AG04450 (cell line): ENCODE data around the gene LYPD6. TPM values are rescaled to one million over a fixed set of nuclear protein-coding genes. Genes with fewer than 3 reads are reported as not detected.

Experiments used
- CTCF ChIA-PET: fragments of 300-600, 350-600 bp; formaldehyde crosslinking; extraction: SDS; loops from one replicate; lab custom pipeline; 2022; ENCODE audit warnings: antibody characterized with exemption, inconsistent platforms; lab: Charles Lee
- POLR2A ChIA-PET: fragments of 350-600 bp; formaldehyde crosslinking; extraction: SDS; loops from one replicate; lab custom pipeline; 2021; ENCODE audit warnings: antibody characterized with exemption, inconsistent platforms; lab: Yijun Ruan, JAX
- DNase-seq: peaks from one replicate; pipeline ENCODE4 v3.0.0-alpha.2; 2011; ENCODE audit warnings: low read depth, low spot score
- H3K27ac ChIP-seq: one replicate; pipeline ENCODE4 v1.5.1; 2012; ENCODE audit warnings: low read depth, low read length, control low read depth
- H3K27me3 ChIP-seq: one replicate; pipeline ENCODE4 v1.6.0; 2012; ENCODE audit warnings: low read length; ENCODE audit not compliant: control insufficient read depth, insufficient read depth
- H3K4me3 ChIP-seq: 2 replicates; pipeline ENCODE4 v1.5.1; 2011; ENCODE audit warnings: mild to moderate bottlenecking, low read depth, low read length, control low read depth
- H3K9me3 ChIP-seq: 2 replicates; pipeline ENCODE4 v1.5.1; 2012; ENCODE audit warnings: low read length; ENCODE audit not compliant: control insufficient read depth, insufficient read depth
- polyA plus RNA-seq: library from polyadenylated mRNA; depleted of rRNA; stranded (reverse); fragments of >200 nt; gene quantifications from 2 replicates; pipeline ENCODE4 v1.2.3, GENCODE V29; 2011
- TF ChIP-seq, protein P1 (sequence below): IDR thresholded peaks from 2 replicates; pipeline ENCODE4 v1.5.1; 2011; ENCODE audit warnings: low read depth, low read length, control low read depth, inconsistent platforms

Gene LYPD6
- polyA plus RNA-seq, 1 experiment = 1.3 TPM

GRCh38 chr2:149451417-149452165, 121.2 kb downstream of the LYPD6 start:
- H3K27me3 ChIP-seq = no peaks in the 10 kb centered on the region
- no peaks in the 10 kb centered on the region for H3K9me3 ChIP-seq
- H3K27ac ChIP-seq = no peak overlapping the region
- no peak overlapping the region for H3K4me3 ChIP-seq
- CTCF ChIA-PET = no interaction called here
- TF ChIP-seq, protein P1, sequence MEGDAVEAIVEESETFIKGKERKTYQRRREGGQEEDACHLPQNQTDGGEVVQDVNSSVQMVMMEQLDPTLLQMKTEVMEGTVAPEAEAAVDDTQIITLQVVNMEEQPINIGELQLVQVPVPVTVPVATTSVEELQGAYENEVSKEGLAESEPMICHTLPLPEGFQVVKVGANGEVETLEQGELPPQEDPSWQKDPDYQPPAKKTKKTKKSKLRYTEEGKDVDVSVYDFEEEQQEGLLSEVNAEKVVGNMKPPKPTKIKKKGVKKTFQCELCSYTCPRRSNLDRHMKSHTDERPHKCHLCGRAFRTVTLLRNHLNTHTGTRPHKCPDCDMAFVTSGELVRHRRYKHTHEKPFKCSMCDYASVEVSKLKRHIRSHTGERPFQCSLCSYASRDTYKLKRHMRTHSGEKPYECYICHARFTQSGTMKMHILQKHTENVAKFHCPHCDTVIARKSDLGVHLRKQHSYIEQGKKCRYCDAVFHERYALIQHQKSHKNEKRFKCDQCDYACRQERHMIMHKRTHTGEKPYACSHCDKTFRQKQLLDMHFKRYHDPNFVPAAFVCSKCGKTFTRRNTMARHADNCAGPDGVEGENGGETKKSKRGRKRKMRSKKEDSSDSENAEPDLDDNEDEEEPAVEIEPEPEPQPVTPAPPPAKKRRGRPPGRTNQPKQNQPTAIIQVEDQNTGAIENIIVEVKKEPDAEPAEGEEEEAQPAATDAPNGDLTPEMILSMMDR = no peak
- POLR2A ChIA-PET = no interaction called here
- DNase-seq = no peak

DNA sequence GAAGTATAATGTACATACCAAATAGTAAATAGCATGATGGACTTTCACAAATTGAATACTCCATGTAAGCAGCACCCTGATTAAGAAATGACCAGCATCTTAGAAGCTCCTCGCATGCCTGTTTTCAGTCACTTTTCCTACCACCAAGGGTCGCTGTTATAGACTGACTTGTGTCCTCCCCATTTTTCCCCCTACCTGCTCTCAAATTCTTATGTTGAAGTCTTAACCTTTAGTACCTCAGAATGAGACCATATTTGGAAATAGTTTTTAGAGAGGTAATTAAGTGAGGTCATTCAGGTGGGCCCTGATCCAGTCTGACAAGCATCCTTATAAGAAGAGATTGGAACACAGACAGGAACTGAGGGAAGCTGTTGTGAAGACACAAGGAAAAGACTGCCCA, 125.9 kb downstream of the LYPD6 start:
- TF ChIP-seq, protein P1 = no peak
- no peak for DNase-seq
- ChIA-PET CTCF (no interaction called here), POLR2A (no interaction called here)
- Histone ChIP-seq H3K27ac (no peak overlapping the region), H3K27me3 (no peaks in the 10 kb centered on the region), H3K4me3 (no peak overlapping the region), H3K9me3 (no peaks in the 10 kb centered on the region)

DNA sequence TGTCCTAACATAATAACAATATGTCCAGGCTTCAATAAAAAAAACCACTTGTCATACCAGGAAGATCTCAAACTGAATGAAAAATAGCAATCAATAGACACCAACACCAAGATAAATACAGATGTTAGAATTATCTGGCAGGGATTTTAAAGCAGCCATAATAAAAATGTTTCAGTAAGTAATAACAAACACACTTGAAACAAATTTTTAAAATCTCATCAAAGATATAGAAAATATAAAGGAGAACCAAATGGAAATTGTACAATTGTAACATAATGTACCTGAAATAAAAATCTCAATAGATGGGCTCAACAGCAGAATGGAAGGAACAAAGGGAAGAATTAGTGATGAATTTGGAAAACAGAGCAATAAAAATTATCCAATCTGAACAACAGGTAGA, 128.1 kb downstream of the LYPD6 start:
- POLR2A ChIA-PET = no interaction called here

DNA sequence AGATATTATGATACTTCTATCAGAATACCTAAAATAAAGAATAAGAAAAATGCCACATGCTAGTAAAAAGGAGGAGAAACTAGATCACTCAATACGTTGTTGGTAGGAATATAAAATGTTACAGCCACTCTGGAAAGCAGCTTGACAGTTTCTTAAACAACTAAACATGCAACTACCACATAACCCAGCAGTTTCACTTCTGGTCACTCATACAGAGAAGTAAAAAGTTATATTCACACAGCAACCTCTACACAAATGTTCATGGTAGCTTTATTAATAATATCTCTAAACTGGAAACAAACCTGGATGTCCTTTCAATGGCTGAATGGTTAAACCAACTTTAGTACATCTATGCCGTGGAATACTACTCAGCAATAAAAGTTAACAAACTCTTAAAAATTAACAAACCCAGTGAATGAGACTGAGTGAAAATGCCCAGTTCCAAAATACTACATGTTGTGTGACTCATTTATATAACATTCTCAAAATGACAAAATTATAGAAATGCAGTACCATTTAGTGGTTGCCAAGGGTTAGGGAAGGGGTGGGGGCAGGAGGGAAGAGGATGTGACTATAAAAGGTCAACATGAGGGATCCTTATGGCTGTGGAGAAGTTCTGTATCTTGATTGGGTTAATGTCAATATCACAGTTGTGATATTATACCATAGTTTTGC, 133.1 kb downstream of the LYPD6 start:
- CTCF ChIA-PET = no interaction called here
- no peak overlapping the region for H3K4me3 ChIP-seq
- no peak for DNase-seq
- no peak overlapping the region for H3K27ac ChIP-seq
- TF ChIP-seq, protein P1 = no peak
- POLR2A ChIA-PET = no interaction called here
- no peaks in the 10 kb centered on the region for H3K9me3 ChIP-seq
- H3K27me3 ChIP-seq = no peaks in the 10 kb centered on the region

More for the DNA sequence above, 128.1 kb downstream of the LYPD6 start:
- CTCF ChIA-PET = interaction anchor here (0.8 kb wide), 1 partner anchor 360 kb away, joined by 3 read pairs; no protein-coding TSS in a partner anchor
- no peaks in the 10 kb centered on the region for H3K27me3 ChIP-seq
- TF ChIP-seq, protein P1 = no peak
- DNase-seq = no peak
- no peak overlapping the region for H3K4me3 ChIP-seq
- no peaks in the 10 kb centered on the region for H3K9me3 ChIP-seq
- no peak overlapping the region for H3K27ac ChIP-seq

GRCh38 chr2:149464396-149464795, 134.0 kb downstream of the LYPD6 start:
- POLR2A ChIA-PET = no interaction called here
- H3K9me3 ChIP-seq = no peaks in the 10 kb centered on the region
- H3K27ac ChIP-seq = no peak overlapping the region
- CTCF ChIA-PET = no interaction called here
- DNase-seq = no peak
- TF ChIP-seq, protein P1 = no peak
- no peak overlapping the region for H3K4me3 ChIP-seq
- no peaks in the 10 kb centered on the region for H3K27me3 ChIP-seq
